Measurements from ENCODE around the gene GPR32.
"Not testable (repeated sequence)": the region's sequence is repeated elsewhere in the genome, so short reads cannot be mapped to it uniquely, and the experiment has no call there.

Gene GPR32

GRCh38 chr19:50741179-50741933 is 28.9 kb upstream of the GPR32 start:
- H3K36me3 ChIP-seq (ENCODE audit: control insufficient read depth, low read length) = no peaks in the 10 kb centered on the region
- no peak for TF ChIP-seq EZH2phosphoT487 (IDR thresholded peaks at IDR 0.05; ENCODE audit: borderline replicate concordance, low read length)
- TF ChIP-seq, protein P1, sequence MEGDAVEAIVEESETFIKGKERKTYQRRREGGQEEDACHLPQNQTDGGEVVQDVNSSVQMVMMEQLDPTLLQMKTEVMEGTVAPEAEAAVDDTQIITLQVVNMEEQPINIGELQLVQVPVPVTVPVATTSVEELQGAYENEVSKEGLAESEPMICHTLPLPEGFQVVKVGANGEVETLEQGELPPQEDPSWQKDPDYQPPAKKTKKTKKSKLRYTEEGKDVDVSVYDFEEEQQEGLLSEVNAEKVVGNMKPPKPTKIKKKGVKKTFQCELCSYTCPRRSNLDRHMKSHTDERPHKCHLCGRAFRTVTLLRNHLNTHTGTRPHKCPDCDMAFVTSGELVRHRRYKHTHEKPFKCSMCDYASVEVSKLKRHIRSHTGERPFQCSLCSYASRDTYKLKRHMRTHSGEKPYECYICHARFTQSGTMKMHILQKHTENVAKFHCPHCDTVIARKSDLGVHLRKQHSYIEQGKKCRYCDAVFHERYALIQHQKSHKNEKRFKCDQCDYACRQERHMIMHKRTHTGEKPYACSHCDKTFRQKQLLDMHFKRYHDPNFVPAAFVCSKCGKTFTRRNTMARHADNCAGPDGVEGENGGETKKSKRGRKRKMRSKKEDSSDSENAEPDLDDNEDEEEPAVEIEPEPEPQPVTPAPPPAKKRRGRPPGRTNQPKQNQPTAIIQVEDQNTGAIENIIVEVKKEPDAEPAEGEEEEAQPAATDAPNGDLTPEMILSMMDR (IDR thresholded peaks at IDR 0.05; ENCODE audit: low read depth, low read length, poor library complexity, severe bottlenecking) = no peak
- H4K20me1 ChIP-seq (ENCODE audit: control insufficient read depth, insufficient read depth, low read depth, low read length) = no peaks in the 10 kb centered on the region
- no peak overlapping the region for H3K4me3 ChIP-seq (ENCODE audit: low read length)
- H3K27me3 ChIP-seq (ENCODE audit: control insufficient read depth, low read length) = no peaks in the 10 kb centered on the region
- no peaks in the 10 kb centered on the region for H3K9me3 ChIP-seq (ENCODE audit: control insufficient read depth, insufficient read depth, low read length)
- H3K79me2 ChIP-seq (ENCODE audit: control insufficient read depth, low read length) = no peaks in the 10 kb centered on the region
- H3K4me2 ChIP-seq (ENCODE audit: low read length) = no peak overlapping the region
- H3K4me1 ChIP-seq (ENCODE audit: control insufficient read depth, low read length) = no peaks in the 10 kb centered on the region
- no peaks in the 10 kb centered on the region for H3K9me2 ChIP-seq (replicated peaks; ENCODE audit: control insufficient read depth, low read length)
- H3K27ac ChIP-seq (ENCODE audit: low read depth, low read length) = no peak overlapping the region
- H3F3A ChIP-seq (ENCODE audit: control insufficient read depth, insufficient read depth) = no peaks in the 10 kb centered on the region

DNA sequence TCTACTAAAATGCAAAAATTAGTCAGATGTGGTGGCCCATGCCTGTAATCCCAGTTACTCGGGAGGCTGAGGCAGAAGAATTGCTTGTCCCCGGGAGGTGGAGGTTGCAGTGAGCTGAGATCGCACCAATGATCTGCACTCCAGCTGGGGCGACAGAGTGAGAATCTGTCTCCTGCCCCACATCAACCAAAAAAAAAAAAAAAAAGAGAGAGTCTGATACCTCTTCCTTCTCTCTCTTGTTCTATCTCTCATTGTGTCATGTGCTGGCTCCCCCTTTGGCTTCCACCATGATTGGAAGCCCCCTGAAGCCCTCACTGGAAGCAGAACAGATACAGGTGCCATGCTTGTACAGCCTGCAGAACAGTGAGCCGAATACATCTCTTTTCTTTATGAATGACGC is 26.7 kb upstream of the GPR32 start:
- H4K20me1 ChIP-seq (ENCODE audit: control insufficient read depth, insufficient read depth, low read depth, low read length) = no peaks in the 10 kb centered on the region
- no peaks in the 10 kb centered on the region for H3K4me1 ChIP-seq (ENCODE audit: control insufficient read depth, low read length)
- H3K36me3 ChIP-seq (ENCODE audit: control insufficient read depth, low read length) = no peaks in the 10 kb centered on the region
- TF ChIP-seq EZH2phosphoT487 (IDR thresholded peaks at IDR 0.05; ENCODE audit: borderline replicate concordance, low read length) = no peak
- TF ChIP-seq, protein P1 (IDR thresholded peaks at IDR 0.05; ENCODE audit: low read depth, low read length, poor library complexity, severe bottlenecking) = no peak
- no peaks in the 10 kb centered on the region for H3K9me3 ChIP-seq (ENCODE audit: control insufficient read depth, insufficient read depth, low read length)
- H3K27ac ChIP-seq (ENCODE audit: low read depth, low read length) = no peak overlapping the region
- no peak overlapping the region for H3K4me3 ChIP-seq (ENCODE audit: low read length)
- no peaks in the 10 kb centered on the region for H3K27me3 ChIP-seq (ENCODE audit: control insufficient read depth, low read length)
- no peaks in the 10 kb centered on the region for H3F3A ChIP-seq (ENCODE audit: control insufficient read depth, insufficient read depth)
- no peak overlapping the region for H3K4me2 ChIP-seq (ENCODE audit: low read length)
- H3K79me2 ChIP-seq (ENCODE audit: control insufficient read depth, low read length) = no peaks in the 10 kb centered on the region
- no peaks in the 10 kb centered on the region for H3K9me2 ChIP-seq (replicated peaks; ENCODE audit: control insufficient read depth, low read length)

- H3F3A ChIP-seq (ENCODE audit: control insufficient read depth, insufficient read depth) = no peaks in the 10 kb centered on the region; the same call in 1 of the 2 replicates
- H4K20me1 ChIP-seq (ENCODE audit: control insufficient read depth, insufficient read depth, low read depth, low read length) = no peaks in the 10 kb centered on the region
- no peaks in the 10 kb centered on the region for H3K9me2 ChIP-seq (replicated peaks; ENCODE audit: control insufficient read depth, low read length)
- no peak overlapping the region for H3K4me2 ChIP-seq (ENCODE audit: low read length)
- H3K27ac ChIP-seq (ENCODE audit: low read depth, low read length) = no peak overlapping the region
- H3K36me3 ChIP-seq (ENCODE audit: control insufficient read depth, low read length) = no peaks in the 10 kb centered on the region
- H3K79me2 ChIP-seq (ENCODE audit: control insufficient read depth, low read length) = no peaks in the 10 kb centered on the region
- H3K27me3 ChIP-seq (ENCODE audit: control insufficient read depth, low read length) = no peaks in the 10 kb centered on the region
- no peaks in the 10 kb centered on the region for H3K9me3 ChIP-seq (ENCODE audit: control insufficient read depth, insufficient read depth, low read length)
- peaks cover 3% of the 10 kb centered on the region; the same call in 1 of the 2 replicates for H3K4me1 ChIP-seq (ENCODE audit: control insufficient read depth, low read length)
- no peak overlapping the region for H3K4me3 ChIP-seq (ENCODE audit: low read length)
- TF ChIP-seq, protein P1 (IDR thresholded peaks at IDR 0.05; ENCODE audit: low read depth, low read length, poor library complexity, severe bottlenecking) = no peak
- TF ChIP-seq EZH2phosphoT487 (IDR thresholded peaks at IDR 0.05; ENCODE audit: borderline replicate concordance, low read length) = no peak
Measured at GRCh38 chr19:50745221-50745620, 25.0 kb upstream of the GPR32 start.

- H3K27me3 ChIP-seq (ENCODE audit: control insufficient read depth, low read length); H3K4me2 ChIP-seq (ENCODE audit: low read length); H3F3A ChIP-seq (ENCODE audit: control insufficient read depth, insufficient read depth); H3K79me2 ChIP-seq (ENCODE audit: control insufficient read depth, low read length); H3K9me3 ChIP-seq (ENCODE audit: control insufficient read depth, insufficient read depth, low read length); H4K20me1 ChIP-seq (ENCODE audit: control insufficient read depth, insufficient read depth, low read depth, low read length); H3K9me2 ChIP-seq (replicated peaks; ENCODE audit: control insufficient read depth, low read length); H3K4me3 ChIP-seq (ENCODE audit: low read length); H3K4me1 ChIP-seq (ENCODE audit: control insufficient read depth, low read length); H3K36me3 ChIP-seq (ENCODE audit: control insufficient read depth, low read length); H3K27ac ChIP-seq (ENCODE audit: low read depth, low read length): not testable (repeated sequence)
Measured at GRCh38 chr19:50747141-50747540, 23.1 kb upstream of the GPR32 start.
